Measurements from ENCODE around the gene SRCAP. TPM values are rescaled to one million over a fixed set of nuclear protein-coding genes. Genes with fewer than 3 reads are reported as not detected.

SRCAP gene
- total RNA-seq, 4 donors from 2014 or later, result 43.8 to 135 (median 71.3) TPM

DNA sequence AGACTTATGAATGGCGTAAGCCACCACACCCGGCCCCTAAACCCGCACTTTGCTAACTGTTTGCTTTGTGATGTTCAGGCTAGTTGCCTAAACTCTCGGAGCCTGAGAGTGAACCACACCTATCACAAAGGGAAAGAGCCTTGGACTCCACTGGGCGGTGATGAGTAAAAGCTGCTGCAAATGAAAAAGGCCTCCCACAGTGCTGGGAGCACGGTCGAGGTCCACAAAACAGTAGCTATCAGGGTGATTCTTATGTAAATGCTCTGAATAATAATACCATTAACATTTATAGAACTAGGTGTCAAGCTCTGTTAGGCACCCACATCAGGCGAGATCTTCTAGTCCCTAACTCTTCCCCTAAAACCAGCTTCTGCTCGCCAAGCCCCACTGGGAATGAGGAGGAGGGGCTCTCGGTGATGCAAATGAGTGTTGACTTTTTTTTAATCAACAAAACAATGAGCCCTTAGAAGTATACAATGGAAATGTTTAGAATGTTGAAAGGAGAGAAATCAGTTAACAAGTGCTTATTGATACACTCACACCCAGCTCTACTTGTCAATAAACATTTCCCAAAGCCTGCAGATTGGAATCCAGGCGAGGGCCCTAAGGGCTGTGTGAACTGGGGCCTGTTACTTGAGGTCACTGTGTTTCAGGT lies 20.9 kb upstream of the SRCAP start:
- Histone ChIP-seq H3K4me3 (no peak overlapping the region), H3K4me1 (no peaks in the 10 kb centered on the region), H3K36me3 (no peaks in the 10 kb centered on the region), H3K27me3 (no peaks in the 10 kb centered on the region), H3K27ac (no peak overlapping the region), H3K9me3 (no peaks in the 10 kb centered on the region)
- no peak for DNase-seq
- intact Hi-C loops (cut with DNase I; ENCODE audit: low total_unique reads) (no loop called here), in situ Hi-C loops (cut with MboI; ENCODE audit: low pct_ligation_motif_present in 1 of 4, low pct_unique_long_range_greater_than_20kb in 1 of 4, low sequenced_read_pairs in 3 of 4) (no loop called here)
- WGBS, 2 donors (ENCODE audit: low coverage in 1 of 2), result 70 to 75% methylated on average over 4 to 11 of the region's 11 CpGs
- TF ChIP-seq, protein P1, sequence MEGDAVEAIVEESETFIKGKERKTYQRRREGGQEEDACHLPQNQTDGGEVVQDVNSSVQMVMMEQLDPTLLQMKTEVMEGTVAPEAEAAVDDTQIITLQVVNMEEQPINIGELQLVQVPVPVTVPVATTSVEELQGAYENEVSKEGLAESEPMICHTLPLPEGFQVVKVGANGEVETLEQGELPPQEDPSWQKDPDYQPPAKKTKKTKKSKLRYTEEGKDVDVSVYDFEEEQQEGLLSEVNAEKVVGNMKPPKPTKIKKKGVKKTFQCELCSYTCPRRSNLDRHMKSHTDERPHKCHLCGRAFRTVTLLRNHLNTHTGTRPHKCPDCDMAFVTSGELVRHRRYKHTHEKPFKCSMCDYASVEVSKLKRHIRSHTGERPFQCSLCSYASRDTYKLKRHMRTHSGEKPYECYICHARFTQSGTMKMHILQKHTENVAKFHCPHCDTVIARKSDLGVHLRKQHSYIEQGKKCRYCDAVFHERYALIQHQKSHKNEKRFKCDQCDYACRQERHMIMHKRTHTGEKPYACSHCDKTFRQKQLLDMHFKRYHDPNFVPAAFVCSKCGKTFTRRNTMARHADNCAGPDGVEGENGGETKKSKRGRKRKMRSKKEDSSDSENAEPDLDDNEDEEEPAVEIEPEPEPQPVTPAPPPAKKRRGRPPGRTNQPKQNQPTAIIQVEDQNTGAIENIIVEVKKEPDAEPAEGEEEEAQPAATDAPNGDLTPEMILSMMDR (IDR thresholded peaks at IDR 0.05), result no peak
- TF ChIP-seq POLR2AphosphoS5 (IDR thresholded peaks at IDR 0.05), result no peak

- Histone ChIP-seq H3K36me3 (no peaks in the 10 kb centered on the region), H3K9me3 (no peaks in the 10 kb centered on the region), H3K27me3 (no peaks in the 10 kb centered on the region), H3K4me1 (no peaks in the 10 kb centered on the region), H3K27ac (no peak overlapping the region), H3K4me3 (no peak overlapping the region)
- no peak for DNase-seq
- TF ChIP-seq POLR2AphosphoS5 (IDR thresholded peaks at IDR 0.05), result no peak
- TF ChIP-seq, protein P1 (IDR thresholded peaks at IDR 0.05), result no peak
- no peak for TF ChIP-seq POLR2A (IDR thresholded peaks at IDR 0.05)
- no peak for TF ChIP-seq EP300 (IDR thresholded peaks at IDR 0.05; ENCODE audit: low read depth)
- intact Hi-C loops (cut with DNase I; ENCODE audit: low total_unique reads), result no loop called here
- in situ Hi-C loops (cut with MboI; ENCODE audit: low pct_ligation_motif_present in 1 of 4, low pct_unique_long_range_greater_than_20kb in 1 of 4, low sequenced_read_pairs in 3 of 4), result no loop called here
- WGBS, 2 donors (ENCODE audit: low coverage in 1 of 2), result 40 to 85% methylated on average over 1 to 3 of the region's 3 CpGs
These were observed 20.4 kb upstream of the SRCAP start for GRCh38 chr16:30678586-30678970.

DNA sequence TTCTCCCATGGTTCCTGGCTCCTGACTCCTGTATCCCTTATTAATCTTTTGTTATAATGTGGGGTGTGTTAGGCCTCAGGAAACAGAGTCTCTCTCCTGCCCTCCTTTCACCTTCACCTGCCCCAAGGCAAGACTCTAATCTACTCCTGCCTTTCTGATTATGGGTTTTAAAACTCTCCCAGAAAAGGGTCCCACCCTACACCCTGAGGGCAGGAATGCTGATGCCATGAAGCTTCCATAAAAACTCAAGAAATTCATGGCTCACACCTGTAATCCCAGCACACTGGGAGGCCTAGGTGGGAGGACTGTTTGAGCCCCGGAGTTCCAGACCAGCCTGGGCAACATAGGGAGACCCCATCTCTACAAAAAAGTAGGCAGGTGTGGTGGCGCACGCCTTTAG lies 18.6 kb upstream of the SRCAP start:
- H3K9me3 ChIP-seq, result no peaks in the 10 kb centered on the region
- H3K4me1 ChIP-seq, result no peaks in the 10 kb centered on the region
- no peaks in the 10 kb centered on the region for H3K27me3 ChIP-seq
- H3K27ac ChIP-seq, result no peak overlapping the region
- H3K4me3 ChIP-seq, result no peak overlapping the region
- in situ Hi-C loops (cut with MboI; ENCODE audit: low pct_ligation_motif_present in 1 of 4, low pct_unique_long_range_greater_than_20kb in 1 of 4, low sequenced_read_pairs in 3 of 4), result no loop called here
- no peaks in the 10 kb centered on the region for H3K36me3 ChIP-seq
- DNase-seq, result no peak
- no peak for TF ChIP-seq POLR2A (IDR thresholded peaks at IDR 0.05)
- no peak for TF ChIP-seq EP300 (IDR thresholded peaks at IDR 0.05; ENCODE audit: low read depth)
- TF ChIP-seq, protein P1 (IDR thresholded peaks at IDR 0.05), result no peak
- no peak for TF ChIP-seq POLR2AphosphoS5 (IDR thresholded peaks at IDR 0.05)
- 80% methylated on average over 3 of the region's 3 CpGs; no CpG with 5 or more reads in 1 of the 2 donors for WGBS, 2 donors (ENCODE audit: low coverage in 1 of 2)
- intact Hi-C loops (cut with DNase I; ENCODE audit: low total_unique reads), result no loop called here

DNA sequence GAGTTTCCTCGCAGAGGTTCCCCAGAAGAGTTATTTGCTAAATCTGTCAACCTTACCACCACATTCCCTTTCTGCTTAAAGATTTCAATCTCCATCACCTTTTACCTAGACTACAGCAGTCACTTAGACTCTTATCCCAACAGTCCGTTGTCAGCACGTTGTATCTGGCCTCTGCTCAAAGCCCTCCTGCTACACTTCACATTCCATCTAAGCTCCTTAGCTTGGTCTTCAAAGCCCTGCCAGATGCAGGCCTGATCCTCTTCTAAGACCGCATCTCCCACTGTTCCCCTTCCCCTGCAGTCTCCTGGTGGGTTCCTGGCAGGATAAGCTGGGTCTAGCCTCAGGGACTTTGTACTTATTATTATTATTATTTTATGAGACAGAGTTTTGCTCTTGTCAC lies 10.3 kb upstream of the SRCAP start:
- WGBS, 2 donors (ENCODE audit: low coverage in 1 of 2), result 74 to 76% methylated on average over 4 of the region's 4 CpGs
- Histone ChIP-seq H3K4me1 (peaks cover 0 to 2% (median under 1%) of the 10 kb centered on the region in 4 donors), H3K27me3 (no peaks in the 10 kb centered on the region), H3K4me3 (no peak overlapping the region), H3K27ac (no peak overlapping the region), H3K9me3 (no peaks in the 10 kb centered on the region), H3K36me3 (no peaks in the 10 kb centered on the region)
- no peak for TF ChIP-seq POLR2A (IDR thresholded peaks at IDR 0.05)
- in situ Hi-C loops (cut with MboI; ENCODE audit: low pct_ligation_motif_present in 1 of 4, low pct_unique_long_range_greater_than_20kb in 1 of 4, low sequenced_read_pairs in 3 of 4), result no loop called here
- no peak for DNase-seq
- intact Hi-C loops (cut with DNase I; ENCODE audit: low total_unique reads), result no loop called here

DNA sequence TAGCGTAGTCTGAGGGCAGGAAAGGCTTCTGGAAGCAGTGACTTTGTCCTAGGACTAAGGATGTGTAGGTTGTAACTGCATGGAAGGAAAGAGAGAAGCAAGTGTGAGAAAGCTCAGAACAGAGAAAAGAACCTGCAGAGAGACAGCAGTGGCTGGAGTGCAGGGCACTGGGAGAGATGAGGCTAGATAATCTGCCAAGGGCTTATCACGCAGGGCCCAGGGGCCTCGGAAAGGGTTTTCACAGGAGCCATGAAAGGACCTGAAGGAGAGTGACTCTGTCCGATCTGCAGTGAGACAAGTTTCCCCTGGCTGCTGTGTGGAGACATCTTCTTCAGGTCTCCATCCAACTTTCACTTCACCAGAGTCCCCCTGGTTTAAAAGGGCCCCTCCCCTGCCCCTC lies 7.1 kb upstream of the SRCAP start:
- Histone ChIP-seq H3K9me3 (no peaks in the 10 kb centered on the region), H3K36me3 (no peaks in the 10 kb centered on the region), H3K4me3 (no peak overlapping the region), H3K27me3 (no peaks in the 10 kb centered on the region), H3K27ac (no peak overlapping the region), H3K4me1 (peaks cover 0 to 3% (median 1%) of the 10 kb centered on the region in 4 donors)
- TF ChIP-seq EP300 (IDR thresholded peaks at IDR 0.05; ENCODE audit: low read depth), result no peak
- TF ChIP-seq, protein P1 (IDR thresholded peaks at IDR 0.05), result no peak
- no peak for TF ChIP-seq POLR2AphosphoS5 (IDR thresholded peaks at IDR 0.05)
- no peak for TF ChIP-seq POLR2A (IDR thresholded peaks at IDR 0.05)
- WGBS, 2 donors (ENCODE audit: low coverage in 1 of 2), result 67 to 80% methylated on average over 4 of the region's 4 CpGs
- no peak for DNase-seq
- intact Hi-C loops (cut with DNase I; ENCODE audit: low total_unique reads) (no loop called here), in situ Hi-C loops (cut with MboI; ENCODE audit: low pct_ligation_motif_present in 1 of 4, low pct_unique_long_range_greater_than_20kb in 1 of 4, low sequenced_read_pairs in 3 of 4) (loop anchor here in 1 of 4 donors (10.0 kb wide), 1 partner anchor 47 kb away; no protein-coding TSS in a partner anchor)

Measured in transverse colon (tissue), 4 donors.